ENCODE data around the gene ACOT13.
"Not testable (repeated sequence)": the region's sequence is repeated elsewhere in the genome, so short reads cannot be mapped to it uniquely, and the experiment has no call there.

The ACOT13 gene

DNA sequence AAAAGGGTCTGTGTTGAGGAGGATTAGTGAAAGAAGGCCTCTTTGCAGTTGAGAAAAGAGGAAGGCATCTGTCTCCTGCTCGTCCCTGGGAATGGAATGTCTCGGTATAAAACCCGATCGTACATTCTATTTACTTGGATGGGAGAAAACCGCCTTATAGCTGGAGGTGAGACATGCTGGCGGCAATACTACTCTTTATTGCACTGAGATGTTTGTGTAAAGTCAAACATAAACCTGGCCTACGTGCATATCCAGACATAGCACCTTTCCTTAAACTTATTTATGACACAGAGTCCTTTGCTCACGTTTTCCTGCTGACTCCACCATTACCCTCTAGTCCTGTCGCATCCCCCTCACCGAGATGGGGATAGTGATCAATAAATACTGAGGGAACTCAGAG, 4.6 kb upstream of the ACOT13 start:
- DNase-seq (ENCODE audit: low read depth in 3 of 3), result no peak

DNA sequence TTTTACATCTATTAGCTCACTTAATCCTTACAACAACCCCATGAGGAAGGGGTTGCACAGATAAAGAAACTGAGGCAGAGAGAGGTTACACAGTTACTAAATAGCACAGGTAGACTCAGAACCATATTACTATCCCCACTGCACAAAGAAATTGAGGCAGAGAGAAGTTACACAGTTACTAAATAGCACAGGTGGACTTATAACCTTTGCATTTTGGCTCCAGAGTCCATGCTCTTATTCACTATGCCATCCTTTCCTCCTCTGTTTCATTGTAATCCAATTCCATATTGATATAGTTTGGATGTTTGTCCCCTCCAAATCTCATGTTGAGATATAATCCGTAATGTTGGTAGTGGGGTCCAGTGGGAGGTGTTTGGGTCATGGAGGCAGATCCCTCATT, 3.7 kb upstream of the ACOT13 start:
- no peak for DNase-seq (ENCODE audit: low read depth in 3 of 3)

DNA sequence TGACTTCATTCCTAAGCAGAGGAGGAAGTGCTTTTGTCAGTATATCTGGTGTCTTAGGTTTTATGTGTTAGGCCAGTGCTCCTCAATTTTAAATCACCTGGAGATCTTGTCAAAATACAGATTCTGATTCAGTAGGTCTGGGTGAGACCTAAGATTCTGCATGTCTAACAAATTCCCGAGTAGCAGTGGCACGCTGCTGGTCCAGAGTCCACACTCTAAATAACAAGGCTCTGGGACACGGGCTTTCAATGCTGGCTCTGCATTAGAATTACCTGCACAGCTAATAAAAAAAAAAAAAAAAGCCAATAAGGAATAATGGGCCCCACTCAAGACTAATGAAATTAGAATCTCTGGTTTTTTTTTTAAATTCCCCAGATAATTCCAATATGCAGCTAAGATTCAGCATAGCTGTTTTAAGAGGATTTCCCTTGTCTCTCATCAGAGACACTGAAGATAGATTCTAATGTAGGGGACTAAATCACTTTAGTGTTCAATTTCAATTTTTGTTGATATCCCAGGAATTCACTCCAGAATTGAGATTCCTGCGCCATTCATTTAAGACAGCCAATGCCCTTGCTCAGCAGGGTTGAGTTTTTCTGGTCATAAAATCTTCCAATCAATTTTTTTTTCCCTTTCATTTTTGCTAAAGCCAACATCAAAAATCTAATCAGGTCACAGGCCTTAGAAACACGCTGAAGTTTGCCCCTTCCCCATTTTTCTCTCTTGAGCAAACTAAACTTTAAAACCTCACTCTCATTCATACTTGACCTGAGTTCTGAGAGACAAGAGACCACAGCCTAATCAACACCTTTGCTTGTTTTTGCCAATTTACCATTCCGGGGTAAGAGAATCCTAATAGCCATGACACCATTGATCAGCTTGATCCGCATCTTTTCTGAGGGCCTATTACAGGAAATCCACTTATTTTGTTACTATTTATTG, 2.6 kb upstream of the ACOT13 start:
- no peak for DNase-seq (ENCODE audit: low read depth in 3 of 3)

DNA sequence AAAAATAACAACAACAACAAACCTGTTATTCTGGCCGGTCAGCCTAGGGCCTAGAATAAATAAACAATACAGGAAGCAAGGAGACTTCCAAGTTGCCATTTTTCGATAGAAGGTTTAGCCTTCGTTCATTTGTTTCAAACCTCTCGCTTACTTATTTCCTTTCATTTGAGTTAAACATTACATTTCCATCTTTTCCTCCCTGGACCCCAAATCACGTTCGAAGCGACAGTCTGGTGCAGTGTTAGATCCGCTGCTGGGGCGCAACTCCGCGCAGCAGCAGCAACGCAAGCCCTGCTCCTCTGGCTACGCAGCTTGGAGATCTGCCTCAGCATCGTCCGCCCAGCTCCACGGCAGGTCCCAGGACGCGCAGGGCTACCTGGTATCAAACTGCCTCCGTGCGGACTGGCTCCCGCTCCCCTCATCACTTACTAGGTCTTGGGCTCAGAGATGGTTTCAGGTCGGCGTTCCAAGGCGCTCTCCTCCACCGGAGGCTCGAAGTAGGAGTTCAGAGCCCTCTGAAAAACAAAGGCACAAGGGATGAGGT, 708 bp upstream of the ACOT13 start:
- DNase-seq (ENCODE audit: low read depth in 3 of 3), result peak; percentile 13 to 38 (median 20)

DNA sequence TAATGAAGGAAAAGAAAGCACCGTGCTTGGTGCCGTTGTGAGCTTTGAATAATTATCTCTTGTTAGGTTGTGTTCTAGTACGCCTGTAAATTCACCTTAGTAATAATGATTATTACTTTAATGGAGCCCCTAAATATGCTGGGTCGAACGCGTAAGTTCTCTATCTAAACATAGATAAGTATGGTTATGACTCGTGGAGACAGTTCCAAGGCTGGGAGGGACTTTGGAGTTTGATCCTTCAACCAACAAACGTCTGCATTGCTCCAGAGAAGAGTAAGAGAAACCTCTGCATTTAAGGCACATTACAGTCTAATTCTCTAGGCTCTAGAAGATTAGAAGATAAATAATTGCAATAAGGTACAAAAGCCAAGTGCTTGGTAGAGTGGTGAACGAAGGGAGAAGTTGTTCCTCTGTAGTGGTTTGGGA, 514 bp downstream of the ACOT13 start:
- no peak for DNase-seq (ENCODE audit: low read depth in 3 of 3)

DNA sequence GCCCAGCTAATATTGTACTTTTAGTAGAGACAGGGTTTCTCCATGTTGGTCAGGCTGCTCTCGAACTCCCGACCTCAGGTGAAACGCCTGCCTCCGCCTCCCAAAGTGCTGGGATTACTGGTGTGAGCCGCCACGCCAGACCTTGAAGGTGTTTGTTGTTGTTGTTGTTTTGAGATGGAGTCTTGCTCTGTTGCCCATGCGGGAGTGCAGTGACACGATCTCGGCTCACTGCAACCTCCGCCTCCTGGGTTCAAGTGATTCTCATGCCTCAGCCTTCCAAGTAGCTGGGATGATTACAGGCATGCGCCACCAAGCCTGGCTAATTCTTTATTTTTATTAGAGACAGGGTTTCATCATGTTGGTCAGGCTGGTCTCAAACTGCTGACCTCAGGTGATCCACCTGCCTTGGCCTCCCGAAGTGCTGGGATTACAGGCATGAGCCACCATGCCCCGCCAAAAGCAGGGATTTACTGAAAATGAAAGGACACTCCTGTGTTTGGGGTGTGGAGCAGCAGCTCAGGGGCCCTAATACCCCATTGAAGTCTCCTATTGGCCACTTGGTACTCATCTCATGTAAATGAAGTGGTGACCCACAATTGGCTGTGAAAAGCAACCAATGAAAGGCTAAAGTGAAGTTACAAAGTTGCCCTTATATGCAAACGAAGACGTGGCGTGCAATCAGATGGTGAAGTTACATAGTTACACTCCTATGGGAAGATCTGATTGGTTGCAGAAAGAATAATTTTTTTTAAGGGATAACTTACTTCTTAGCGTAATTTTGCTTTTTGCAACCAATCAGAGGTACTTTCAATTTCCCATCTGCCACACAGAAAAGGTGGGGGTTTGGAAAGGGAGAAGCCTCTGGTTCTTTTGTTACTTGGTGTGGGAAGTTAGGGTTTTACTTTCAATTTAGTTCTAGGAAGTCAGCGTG, 1.5 kb downstream of the ACOT13 start:
- not testable (repeated sequence) for DNase-seq (ENCODE audit: low read depth in 3 of 3)

DNA sequence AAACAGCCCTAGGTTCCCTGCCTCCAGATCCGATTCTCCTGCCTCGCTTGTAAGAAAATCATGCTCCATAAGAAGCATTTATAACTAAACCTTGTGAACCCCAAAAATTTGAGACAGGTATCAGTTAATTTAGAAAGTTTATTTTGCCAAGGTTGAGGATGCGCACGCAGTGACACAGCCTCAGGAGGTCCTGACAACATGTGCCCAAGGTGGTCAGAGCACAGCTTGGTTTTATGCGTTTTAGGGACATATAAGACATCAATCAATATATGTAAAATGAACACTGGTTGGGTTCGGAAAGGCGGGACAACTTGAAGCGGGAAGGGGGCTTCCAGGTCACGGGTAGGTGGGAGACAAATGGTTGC, 2.1 kb downstream of the ACOT13 start:
- DNase-seq (ENCODE audit: low read depth in 3 of 3), result no peak

DNA sequence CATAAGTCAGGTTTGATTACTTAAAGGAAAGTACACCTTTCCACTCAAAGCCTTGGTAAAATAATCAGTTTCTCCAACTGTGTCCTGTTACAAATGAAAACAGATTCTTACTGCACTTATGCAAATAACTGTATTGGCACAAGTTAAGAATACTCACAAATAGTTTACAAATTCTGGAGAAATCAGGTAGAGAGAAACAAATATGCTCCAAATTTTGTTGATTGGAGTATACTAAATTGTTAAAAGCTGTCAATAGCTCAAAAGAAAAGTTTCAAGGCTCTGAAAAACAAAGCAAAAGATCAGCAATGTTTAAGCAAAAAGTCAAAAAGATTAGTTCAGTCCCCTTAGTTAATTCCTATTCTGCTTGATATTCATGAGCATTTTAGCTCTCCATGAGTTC, 3.6 kb downstream of the ACOT13 start:
- not testable (repeated sequence) for DNase-seq (ENCODE audit: low read depth in 3 of 3)

DNA sequence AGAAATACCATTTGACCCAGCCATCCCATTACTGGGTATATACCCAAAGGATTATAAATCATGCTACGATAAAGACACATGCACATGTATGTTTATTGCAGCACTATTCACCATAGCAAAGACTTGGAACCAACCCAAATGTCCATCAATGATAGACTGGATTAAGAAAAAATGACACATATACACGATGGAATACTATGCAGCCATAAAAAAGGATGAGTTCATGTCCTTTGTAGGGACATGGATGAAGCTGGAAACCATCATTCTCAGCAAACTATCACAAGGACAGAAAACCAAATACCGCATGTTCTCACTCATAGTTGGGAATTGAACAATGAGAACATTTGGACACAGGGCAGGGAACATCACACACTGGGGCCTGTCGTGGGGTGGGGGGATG, 4.2 kb downstream of the ACOT13 start:
- not testable (repeated sequence) for DNase-seq (ENCODE audit: low read depth in 3 of 3)

DNA sequence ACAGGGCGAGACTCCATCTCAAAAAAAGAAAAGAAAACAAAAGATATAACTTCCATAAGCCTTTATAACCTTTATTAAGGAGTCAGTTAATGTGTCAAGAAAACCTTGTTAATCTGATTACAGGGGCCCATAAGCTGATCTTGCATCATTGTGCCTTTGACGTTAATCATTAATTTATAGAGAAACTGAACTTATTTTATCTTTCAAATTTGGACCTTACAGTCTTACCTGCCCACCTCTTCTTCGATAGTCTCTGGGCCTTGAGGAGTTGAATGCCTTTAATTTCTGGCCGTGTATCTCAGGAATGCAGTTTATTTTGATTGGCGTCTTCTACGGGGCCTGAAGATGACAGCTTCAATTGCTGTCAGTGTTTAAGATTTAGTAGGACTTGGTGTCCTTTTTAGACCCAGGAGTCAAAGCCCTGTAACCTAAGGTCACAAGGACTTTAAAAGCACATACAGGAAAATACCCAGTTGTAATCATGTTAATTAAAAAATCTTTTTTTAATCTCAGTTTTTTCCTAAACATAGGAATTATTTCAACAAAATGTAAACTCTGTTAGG, 5.8 kb downstream of the ACOT13 start:
- DNase-seq (ENCODE audit: low read depth in 3 of 3), result no peak

DNA sequence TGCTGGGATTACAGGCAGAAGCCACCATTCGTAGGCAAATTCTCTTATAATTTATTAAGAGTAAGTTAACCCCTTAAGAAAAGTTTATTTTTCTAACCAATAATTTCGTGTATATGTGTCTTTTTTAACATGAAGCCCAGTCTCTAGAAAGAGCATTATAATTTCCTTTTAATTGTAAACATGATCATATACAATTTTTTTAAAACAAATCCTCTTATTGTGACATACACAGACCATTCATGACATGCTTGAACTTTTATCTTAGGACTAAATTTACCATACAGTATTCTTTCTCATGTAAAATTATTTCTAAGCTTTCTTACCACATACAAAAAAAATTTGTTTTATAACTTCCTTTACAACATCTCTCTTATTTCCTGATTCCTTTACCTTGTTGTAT, 6.7 kb downstream of the ACOT13 start:
- no peak for DNase-seq (ENCODE audit: low read depth in 3 of 3)

DNA sequence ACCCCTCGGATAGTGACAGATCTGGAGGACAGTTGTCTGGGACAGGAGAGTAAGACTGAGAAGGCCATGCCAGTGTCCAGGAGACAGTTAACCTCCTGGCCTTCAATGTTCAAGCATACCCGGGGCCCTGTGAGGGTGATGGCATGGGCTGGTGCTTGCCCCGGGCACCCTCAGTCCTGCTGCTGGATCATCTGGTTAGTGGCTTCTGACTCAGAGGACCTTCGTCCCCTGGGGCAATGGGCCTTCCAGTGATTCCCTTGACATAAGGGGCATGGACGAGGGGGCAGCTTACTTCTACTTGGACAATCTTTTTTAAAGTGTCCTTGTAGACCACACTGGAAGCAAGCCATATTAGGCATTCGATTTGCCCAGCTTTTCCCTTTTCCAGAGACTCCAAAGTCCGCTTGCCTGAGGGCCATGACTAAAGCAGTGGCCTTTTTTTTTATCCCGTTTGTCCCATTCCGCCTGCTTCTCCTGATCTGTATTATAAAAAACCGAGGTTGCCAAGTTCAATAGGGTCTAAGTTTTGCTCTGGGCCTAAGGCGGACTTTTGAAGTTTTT, 12.0 kb downstream of the ACOT13 start:
- not testable (repeated sequence) for DNase-seq (ENCODE audit: low read depth in 3 of 3)

DNA sequence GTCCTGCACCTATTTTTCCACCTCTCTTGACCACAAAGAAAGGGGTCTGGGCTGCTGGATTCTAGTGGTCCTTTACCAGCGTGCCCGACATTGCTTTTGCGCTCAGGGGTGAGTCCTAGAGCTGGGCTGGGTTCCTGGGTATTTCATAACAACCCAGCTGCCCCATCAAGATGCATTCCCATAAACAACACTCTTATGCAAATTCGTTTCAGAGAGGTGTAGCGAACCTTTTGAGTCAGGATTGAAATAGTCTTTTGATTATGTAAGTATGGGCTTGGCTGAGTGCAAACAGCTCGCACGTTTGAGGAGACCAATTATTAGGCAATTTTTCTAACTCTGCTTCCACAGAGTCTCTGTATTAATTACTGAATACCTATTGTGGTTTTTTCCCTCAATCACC, 13.7 kb downstream of the ACOT13 start:
- no peak for DNase-seq (ENCODE audit: low read depth in 3 of 3)

DNA sequence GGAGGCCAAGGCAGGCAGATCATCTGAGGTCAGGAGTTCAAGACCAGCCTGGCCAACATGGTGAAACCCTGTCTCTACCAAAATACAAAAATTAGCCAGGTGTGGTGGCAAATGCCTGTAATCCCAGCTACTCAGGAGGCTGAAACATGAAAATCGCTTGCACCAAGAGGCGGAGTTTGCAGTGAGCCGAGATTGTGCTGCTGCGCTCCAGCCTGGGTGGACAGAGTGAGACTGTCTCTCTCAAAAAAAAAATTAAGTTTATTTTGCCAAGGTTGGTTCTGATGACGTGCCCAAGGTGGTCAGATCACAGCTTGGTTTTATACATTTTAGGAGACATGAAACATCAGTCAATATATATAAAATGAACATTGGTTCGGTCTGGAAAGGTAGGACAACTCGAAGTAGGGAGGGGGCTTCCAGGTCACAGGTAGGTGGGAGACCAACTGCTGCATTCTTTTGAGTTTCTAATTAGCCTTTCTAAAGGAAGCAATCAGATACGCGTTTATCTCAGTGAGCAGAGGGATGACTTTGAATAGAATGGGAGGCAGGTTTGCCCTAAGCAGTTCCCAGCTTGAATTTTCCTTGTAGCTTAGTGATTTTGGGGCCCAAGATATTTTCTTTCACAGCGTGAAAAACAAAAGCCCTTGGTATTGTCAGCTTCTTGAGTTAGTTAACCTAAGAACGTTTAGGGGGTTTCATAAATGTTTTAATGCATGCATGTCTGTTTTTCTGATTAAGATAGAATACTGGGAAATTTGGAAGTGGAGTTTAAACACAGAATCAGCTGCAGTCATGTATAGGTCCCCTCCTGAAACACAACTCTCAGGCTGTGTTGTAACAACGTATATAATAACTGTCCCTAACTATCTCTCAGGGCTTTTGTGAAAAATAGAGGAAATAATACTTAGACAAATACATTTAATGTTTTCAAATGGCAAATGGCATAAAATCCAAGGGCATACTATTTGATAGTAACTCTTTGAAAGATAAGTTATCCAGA, 16.7 kb downstream of the ACOT13 start:
- no peak for DNase-seq (ENCODE audit: low read depth in 3 of 3)

DNA sequence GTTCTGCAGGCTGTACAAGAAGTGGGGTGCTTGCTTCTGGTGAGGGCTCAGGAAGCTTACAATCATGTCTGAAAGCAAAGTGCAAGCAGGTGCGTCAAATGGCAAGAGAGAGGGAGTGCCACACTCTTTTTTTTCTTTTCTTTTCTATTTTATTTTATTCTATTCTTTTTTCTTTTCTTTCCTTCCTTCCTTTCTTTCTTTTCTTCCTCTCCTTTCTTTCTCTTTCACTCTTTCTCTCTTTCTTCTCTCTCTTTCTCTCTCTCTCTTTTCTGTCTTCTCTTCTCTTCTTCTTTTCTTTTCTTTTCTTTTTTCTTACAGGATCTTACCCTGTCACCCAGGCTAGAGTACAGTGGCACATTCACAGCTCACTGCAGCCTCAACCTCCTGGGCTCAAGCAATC, 19.5 kb downstream of the ACOT13 start:
- DNase-seq (ENCODE audit: low read depth in 3 of 3), result no peak

DNA sequence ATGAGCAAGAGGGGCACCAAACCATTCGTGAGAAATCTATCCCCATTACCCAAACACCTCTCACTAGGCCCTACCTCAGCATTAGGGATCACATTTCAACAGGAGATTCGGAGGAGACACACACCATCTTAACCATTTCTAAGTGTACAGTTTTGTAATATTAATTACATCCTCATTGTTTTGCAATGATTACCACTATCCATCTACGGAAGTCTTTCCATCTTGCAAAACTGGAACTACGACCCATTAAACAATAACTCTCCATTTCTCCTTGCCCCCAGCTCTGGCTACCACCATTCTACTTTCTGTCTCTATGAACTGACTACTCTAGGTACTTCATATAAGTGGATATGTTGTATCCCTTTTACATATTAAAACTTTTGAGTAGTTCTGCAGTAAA, 20.1 kb downstream of the ACOT13 start:
- no peak for DNase-seq (ENCODE audit: low read depth in 3 of 3)

DNA sequence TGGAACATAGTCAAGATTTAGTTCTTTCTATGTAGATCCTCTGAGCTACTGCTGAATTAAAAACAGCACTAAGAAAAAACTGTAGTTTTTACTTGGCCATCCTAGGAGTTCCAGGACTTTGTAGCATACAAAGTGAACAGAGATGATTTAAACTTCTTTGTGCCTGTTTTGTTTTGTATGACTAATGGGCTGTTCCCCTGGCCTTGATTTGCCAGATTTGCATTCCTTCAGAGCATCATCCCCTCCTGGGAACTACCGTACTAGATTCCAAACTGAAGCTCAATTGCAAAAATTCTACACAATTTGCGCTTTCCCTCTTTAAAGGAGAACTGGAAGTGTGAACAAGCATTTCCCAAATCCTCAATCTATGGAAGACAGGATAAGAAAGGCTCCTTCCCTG, 23.1 kb downstream of the ACOT13 start:
- no peak for DNase-seq (ENCODE audit: low read depth in 3 of 3)

DNA sequence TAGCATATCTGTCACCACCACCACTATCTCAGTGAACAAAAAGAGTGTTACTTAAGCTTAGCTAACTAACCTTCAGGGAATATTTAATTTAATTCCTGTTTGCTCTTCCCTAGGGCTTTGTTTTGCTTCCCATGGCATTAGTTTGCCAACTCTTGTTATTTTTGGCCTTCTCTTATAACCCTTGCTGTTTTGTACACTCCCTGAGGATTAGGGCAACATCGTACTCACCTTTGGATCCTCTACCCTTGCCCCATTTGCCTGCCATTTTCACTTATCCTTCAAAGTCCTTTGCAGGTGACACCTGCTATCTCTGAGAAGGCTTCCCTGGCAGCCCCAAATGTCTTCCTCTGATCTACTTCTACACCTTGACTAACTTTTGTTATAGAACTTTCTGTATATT, 23.7 kb downstream of the ACOT13 start:
- no peak for DNase-seq (ENCODE audit: low read depth in 3 of 3)

DNA sequence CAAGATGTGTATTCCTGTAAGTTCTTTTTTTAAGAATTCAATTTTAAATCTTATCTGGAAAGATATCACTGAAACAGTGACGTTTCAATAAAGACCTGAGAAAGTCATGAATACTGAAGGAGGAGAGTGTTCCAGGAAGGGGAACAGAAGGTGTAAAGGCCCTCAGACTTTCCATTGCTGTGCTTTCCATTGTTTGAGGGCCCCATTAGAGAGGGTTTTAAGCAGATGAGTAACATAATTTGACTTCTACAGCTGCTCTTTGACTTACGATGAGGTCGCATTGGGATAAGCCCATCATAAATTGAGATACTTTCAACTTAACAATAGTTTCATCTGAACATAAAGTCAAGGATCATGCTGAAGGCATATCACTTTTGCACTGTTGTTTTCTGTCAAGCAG, 24.7 kb downstream of the ACOT13 start:
- DNase-seq (ENCODE audit: low read depth in 3 of 3), result no peak

DNA sequence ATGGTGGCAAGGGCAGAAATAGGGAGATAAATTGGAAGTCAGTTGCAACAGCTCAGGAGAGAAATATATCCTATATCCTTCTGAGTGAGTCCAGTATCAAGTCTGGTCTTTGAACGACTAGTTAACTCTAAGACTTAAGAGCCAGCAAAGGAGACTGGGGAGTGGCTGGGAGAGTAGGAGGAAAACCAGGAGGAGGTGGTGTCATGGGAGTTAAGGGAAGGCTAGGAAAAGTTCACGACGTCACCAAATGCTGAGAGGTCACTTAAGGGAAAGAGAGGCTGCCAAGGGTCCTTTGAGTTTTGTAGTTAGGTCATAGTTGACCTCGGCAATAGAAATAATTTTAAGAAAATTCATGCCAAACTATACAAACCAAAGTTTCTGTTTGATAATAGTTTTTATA, 25.1 kb downstream of the ACOT13 start:
- DNase-seq (ENCODE audit: low read depth in 3 of 3), result no peak

DNA sequence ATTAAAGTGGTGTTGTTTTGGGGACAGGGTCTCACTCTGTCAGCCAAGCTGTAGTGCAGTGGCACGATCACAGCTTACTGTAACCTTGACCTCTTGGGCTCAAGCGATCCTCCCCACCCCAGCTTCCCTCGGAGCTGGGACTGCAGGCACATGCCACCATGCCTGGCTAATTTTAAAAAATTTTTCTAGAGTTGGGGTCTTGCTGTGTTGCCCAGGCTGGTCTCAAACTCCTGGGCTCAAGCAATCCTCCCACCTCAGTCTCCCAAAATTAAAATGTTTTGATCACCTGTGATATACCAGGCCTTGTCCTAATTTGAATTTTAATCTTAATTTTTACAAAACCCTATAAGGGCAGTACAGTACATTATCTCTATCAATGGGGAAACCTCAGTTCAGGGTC, 25.5 kb downstream of the ACOT13 start:
- DNase-seq (ENCODE audit: low read depth in 3 of 3), result no peak

All from stimulated activated CD4-positive, alpha-beta T cell treated with anti-CD3 and anti-CD28 coated beads, TNF-alpha, amount 100 ng/mL, for 24 hours (primary cell).